ENCODE measurements around the gene P4HB.

Gene P4HB

GRCh38 chr17:81867170-81867990 is 7.0 kb upstream of the P4HB start:
- H3K9me3 Mint-ChIP-seq = no peaks in the 10 kb centered on the region
- DNase-seq (ENCODE audit: low spot score) = no peak
- peaks cover 39% of the 10 kb centered on the region for H3K36me3 Mint-ChIP-seq (ENCODE audit: low read depth)
- peak overlapping the region; percentile 46 for H3K27ac Mint-ChIP-seq
- H3K4me3 Mint-ChIP-seq = peak overlapping the region; percentile 44
- H3K27me3 Mint-ChIP-seq (ENCODE audit: low read depth) = no peaks in the 10 kb centered on the region
- peaks cover 22% of the 10 kb centered on the region for H3K4me1 Mint-ChIP-seq (ENCODE audit: low read depth)

GRCh38 chr17:81866440-81867169 is 6.3 kb upstream of the P4HB start:
- peak overlapping the region; percentile 44 for H3K4me3 Mint-ChIP-seq
- DNase-seq (ENCODE audit: low spot score) = no peak
- H3K36me3 Mint-ChIP-seq (ENCODE audit: low read depth) = peaks cover 39% of the 10 kb centered on the region
- peak overlapping the region; percentile 57 for H3K27ac Mint-ChIP-seq
- no peaks in the 10 kb centered on the region for H3K9me3 Mint-ChIP-seq
- H3K27me3 Mint-ChIP-seq (ENCODE audit: low read depth) = no peaks in the 10 kb centered on the region
- peaks cover 22% of the 10 kb centered on the region for H3K4me1 Mint-ChIP-seq (ENCODE audit: low read depth)

GRCh38 chr17:81865733-81866439 is 5.6 kb upstream of the P4HB start:
- Mint-ChIP-seq H3K4me3 (no peak overlapping the region), H3K36me3 (ENCODE audit: low read depth) (peaks cover 44% of the 10 kb centered on the region)

GRCh38 chr17:81865358-81865732 is 5.0 kb upstream of the P4HB start:
- DNase-seq (ENCODE audit: low spot score) = no peak
- H3K4me3 Mint-ChIP-seq = no peak overlapping the region
- peaks cover 22% of the 10 kb centered on the region for H3K4me1 Mint-ChIP-seq (ENCODE audit: low read depth)
- no peaks in the 10 kb centered on the region for H3K27me3 Mint-ChIP-seq (ENCODE audit: low read depth)
- H3K9me3 Mint-ChIP-seq = no peaks in the 10 kb centered on the region
- H3K36me3 Mint-ChIP-seq (ENCODE audit: low read depth) = peaks cover 47% of the 10 kb centered on the region
- H3K27ac Mint-ChIP-seq = peak overlapping the region; percentile 45

More at GRCh38 chr17:81865733-81866439, 5.6 kb upstream of the P4HB start:
- H3K9me3 Mint-ChIP-seq = no peaks in the 10 kb centered on the region
- peaks cover 22% of the 10 kb centered on the region for H3K4me1 Mint-ChIP-seq (ENCODE audit: low read depth)
- H3K27ac Mint-ChIP-seq = peak overlapping the region; percentile 45
- no peak for DNase-seq (ENCODE audit: low spot score)
- no peaks in the 10 kb centered on the region for H3K27me3 Mint-ChIP-seq (ENCODE audit: low read depth)

- H3K4me3 Mint-ChIP-seq = peak overlapping the region; percentile 79
- H3K27me3 Mint-ChIP-seq (ENCODE audit: low read depth) = no peaks in the 10 kb centered on the region
- DNase-seq (ENCODE audit: low spot score) = no peak
- H3K9me3 Mint-ChIP-seq = no peaks in the 10 kb centered on the region
- peaks cover 41% of the 10 kb centered on the region for H3K36me3 Mint-ChIP-seq (ENCODE audit: low read depth)
- peaks cover 25% of the 10 kb centered on the region for H3K4me1 Mint-ChIP-seq (ENCODE audit: low read depth)
- peak overlapping the region; percentile 90 for H3K27ac Mint-ChIP-seq
Observed at GRCh38 chr17:81863833-81864768, 3.8 kb upstream of the P4HB start.

GRCh38 chr17:81863123-81863675 is 2.9 kb upstream of the P4HB start:
- Mint-ChIP-seq H3K27me3 (ENCODE audit: low read depth) (no peaks in the 10 kb centered on the region), H3K27ac (peak overlapping the region; percentile 90), H3K9me3 (no peaks in the 10 kb centered on the region), H3K4me3 (peak overlapping the region; percentile 79), H3K4me1 (ENCODE audit: low read depth) (peaks cover 32% of the 10 kb centered on the region), H3K36me3 (ENCODE audit: low read depth) (peaks cover 46% of the 10 kb centered on the region)
- no peak for DNase-seq (ENCODE audit: low spot score)

GRCh38 chr17:81860756-81861568 is 627 bp upstream of the P4HB start:
- peak; percentile 99 for DNase-seq (ENCODE audit: low spot score)
- peaks cover 49% of the 10 kb centered on the region for H3K36me3 Mint-ChIP-seq (ENCODE audit: low read depth)
- no peaks in the 10 kb centered on the region for H3K9me3 Mint-ChIP-seq
- H3K27ac Mint-ChIP-seq = peak overlapping the region; percentile 98
- H3K4me1 Mint-ChIP-seq (ENCODE audit: low read depth) = peaks cover 33% of the 10 kb centered on the region
- no peaks in the 10 kb centered on the region for H3K27me3 Mint-ChIP-seq (ENCODE audit: low read depth)
- peak overlapping the region; percentile 91 for H3K4me3 Mint-ChIP-seq

GRCh38 chr17:81858967-81859905 is 1.1 kb downstream of the P4HB start:
- no peaks in the 10 kb centered on the region for H3K27me3 Mint-ChIP-seq (ENCODE audit: low read depth)
- H3K27ac Mint-ChIP-seq = peak overlapping the region; percentile 84
- no peaks in the 10 kb centered on the region for H3K9me3 Mint-ChIP-seq
- H3K4me3 Mint-ChIP-seq = peak overlapping the region; percentile 93
- peaks cover 33% of the 10 kb centered on the region for H3K4me1 Mint-ChIP-seq (ENCODE audit: low read depth)
- no peak for DNase-seq (ENCODE audit: low spot score)
- peaks cover 54% of the 10 kb centered on the region for H3K36me3 Mint-ChIP-seq (ENCODE audit: low read depth)

- H3K27me3 Mint-ChIP-seq (ENCODE audit: low read depth) = no peaks in the 10 kb centered on the region
- no peak overlapping the region for H3K27ac Mint-ChIP-seq
- peaks cover 56% of the 10 kb centered on the region for H3K36me3 Mint-ChIP-seq (ENCODE audit: low read depth)
- H3K4me3 Mint-ChIP-seq = peak overlapping the region; percentile 93
- H3K9me3 Mint-ChIP-seq = no peaks in the 10 kb centered on the region
- DNase-seq (ENCODE audit: low spot score) = no peak
- peaks cover 28% of the 10 kb centered on the region for H3K4me1 Mint-ChIP-seq (ENCODE audit: low read depth)
Observed at GRCh38 chr17:81858170-81858966, 2.0 kb downstream of the P4HB start.

- no peak overlapping the region for H3K4me3 Mint-ChIP-seq
- H3K27ac Mint-ChIP-seq = no peak overlapping the region
- H3K9me3 Mint-ChIP-seq = no peaks in the 10 kb centered on the region
- H3K36me3 Mint-ChIP-seq (ENCODE audit: low read depth) = peaks cover 64% of the 10 kb centered on the region
- no peak for DNase-seq (ENCODE audit: low spot score)
- H3K4me1 Mint-ChIP-seq (ENCODE audit: low read depth) = peaks cover 25% of the 10 kb centered on the region
- no peaks in the 10 kb centered on the region for H3K27me3 Mint-ChIP-seq (ENCODE audit: low read depth)
Observed at GRCh38 chr17:81854974-81855774, 5.2 kb downstream of the P4HB start.

All from T-helper 2 cell treated with Interferon-gamma antibody and Interleukin-4, amounts not matched to agents 5 μg/mL and 100 μg/mL, for 36 hours (primary cell).